Lung (tissue), 12 donors: ENCODE results near the gene SNTG2. TPM values are rescaled to one million over a fixed set of nuclear protein-coding genes. Genes with fewer than 3 reads are reported as not detected.

Experiments used
- ATAC-seq: fragments of 200-7000 bp; cut with Tn5 transposase; one replicate; pipeline ENCODE4 v1.9.1; 2020; ENCODE audit warnings: moderate number of reproducible peaks; ENCODE audit not compliant: insufficient read depth, low FRiP score
- DNase-seq, 3 donors: peaks; one replicate each; pipeline ENCODE4 v3.0.0-alpha.2; 2013 to 2017
- H3K27ac ChIP-seq, 2 donors: one replicate each; pipeline ENCODE4 v1.5.1; 2013; ENCODE audit warnings: mild to moderate bottlenecking in 2 of 2, moderate library complexity in 2 of 2, control low read depth in 1 of 2, inconsistent platforms in 1 of 2, low read depth in 1 of 2, low read length in 1 of 2
- H3K27me3 ChIP-seq, 3 donors: one replicate each; pipeline ENCODE4 v1.5.1; 2013; ENCODE audit warnings: low read length in 2 of 3; ENCODE audit not compliant: control insufficient read depth in 3 of 3, insufficient read depth in 3 of 3
- H3K36me3 ChIP-seq, 4 donors: one replicate each; pipeline ENCODE4 v1.5.1; 2013; ENCODE audit warnings: low read length in 4 of 4, mild to moderate bottlenecking in 1 of 4, moderate library complexity in 1 of 4; ENCODE audit not compliant: control insufficient read depth in 4 of 4, insufficient read depth in 4 of 4
- H3K4me1 ChIP-seq, 5 donors: one replicate each; pipeline ENCODE4 v1.5.1; 2013; ENCODE audit warnings: low read length in 5 of 5, mild to moderate bottlenecking in 2 of 5, moderate library complexity in 1 of 5; ENCODE audit not compliant: control insufficient read depth in 5 of 5, insufficient read depth in 5 of 5
- H3K4me3 ChIP-seq: one replicate; pipeline ENCODE4 v1.5.1; 2013; ENCODE audit warnings: mild to moderate bottlenecking, control low read depth, moderate library complexity
- H3K9ac ChIP-seq, 2 donors: one replicate each; pipeline ENCODE4 v1.5.1; 2013; ENCODE audit warnings: low read length in 2 of 2, control low read depth in 1 of 2; ENCODE audit not compliant: insufficient read depth in 1 of 2
- H3K9me3 ChIP-seq, 4 donors: one replicate each; pipeline ENCODE4 v1.5.1; 2013; ENCODE audit warnings: low read length in 3 of 4, mild to moderate bottlenecking in 1 of 4, moderate library complexity in 1 of 4; ENCODE audit not compliant: control insufficient read depth in 4 of 4, insufficient read depth in 3 of 4
- CTCF ChIP-seq: IDR thresholded peaks from 2 replicates; pipeline ENCODE4 v1.5.1; 2012; ENCODE audit warnings: mild to moderate bottlenecking; ENCODE audit errors: control extremely low read depth, extremely low read depth
- WGBS, 2 donors: extraction: QIAGEN DNeasy Blood & Tissue Kit; methylation state at CpG; one replicate each; pipeline ENCODE4 v1.1.7; 2013; 5-methylcytosine and 5-hydroxymethylcytosine counted together
- polyA plus RNA-seq, 2 donors: library from polyadenylated mRNA; stranded (reverse); fragments of 200-250 nt; gene quantifications; one replicate each; pipeline ENCODE4 v1.2.1, GENCODE V29; 2013
- total RNA-seq, 2 donors: library from RNA; depleted of rRNA in 1 of 2; stranded (reverse); fragments of >200 nt in 1 of 2; gene quantifications; one replicate each; pipeline ENCODE4 v1.2.1, GENCODE V29; 2014 to 2021
- donor health status: control.
- donor health status: control.
- donor health status: Bipolar disorder and iron deficiency.
- donor health status: healthy.
- donor health status: DM: yes; HTN: yes; CAD: no.

The SNTG2 gene
- total and polyA plus RNA-seq, 4 donors = 0.31 to 1.8 (median 1.2) TPM

DNA sequence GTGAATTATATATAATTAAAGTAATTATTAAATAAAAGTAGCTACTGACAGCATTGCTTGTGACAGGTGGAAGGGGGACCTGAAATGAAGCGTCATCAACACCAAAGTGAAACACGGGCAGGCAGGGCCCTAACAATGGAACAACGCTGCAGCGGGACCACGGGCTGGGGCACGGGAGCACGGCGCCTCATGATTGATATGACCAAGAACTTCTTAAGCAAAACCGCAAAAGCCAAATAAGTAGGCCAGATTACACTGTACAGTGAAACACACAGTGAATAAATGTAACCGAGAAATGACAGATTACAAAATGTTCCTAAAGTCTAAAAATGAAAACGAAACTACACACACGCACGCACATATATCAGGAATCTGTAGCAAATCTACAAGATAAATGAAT, 81.4 kb downstream of the SNTG2 start:
- Histone ChIP-seq H3K36me3 (no peaks in the 10 kb centered on the region), H3K27me3 (peaks cover 0 to 2% (median 2%) of the 10 kb centered on the region in 3 donors), H3K4me3 (no peak overlapping the region), H3K27ac (no peak overlapping the region), H3K4me1 (no peaks in the 10 kb centered on the region), H3K9me3 (peaks cover 0 to 6% (median 0%) of the 10 kb centered on the region in 4 donors), H3K9ac (no peak overlapping the region)
- WGBS, 2 donors = 90 to 92% methylated on average over 13 of the region's 13 CpGs
- no peak for ATAC-seq
- no peak for TF ChIP-seq CTCF
- no peak for DNase-seq

- no peak overlapping the region for H3K9ac ChIP-seq
- no peaks in the 10 kb centered on the region for H3K36me3 ChIP-seq
- H3K9me3 ChIP-seq = peaks cover 0 to 6% (median 0%) of the 10 kb centered on the region in 4 donors
- peaks cover 0 to 2% (median 2%) of the 10 kb centered on the region in 3 donors for H3K27me3 ChIP-seq
- 85 to 91% methylated on average over 3 of the region's 3 CpGs for WGBS, 2 donors
- no peak for ATAC-seq
- no peak for DNase-seq
- no peak overlapping the region for H3K27ac ChIP-seq
- no peaks in the 10 kb centered on the region for H3K4me1 ChIP-seq
- no peak overlapping the region for H3K4me3 ChIP-seq
- TF ChIP-seq CTCF = no peak
These were observed 82.4 kb downstream of the SNTG2 start for GRCh38 chr2:1033069-1033468.

- no peak overlapping the region for H3K9ac ChIP-seq
- ATAC-seq = no peak
- no peak overlapping the region for H3K4me3 ChIP-seq
- H3K27me3 ChIP-seq = peaks cover 0 to 2% (median 0%) of the 10 kb centered on the region in 3 donors
- DNase-seq = no peak
- no peaks in the 10 kb centered on the region for H3K4me1 ChIP-seq
- H3K9me3 ChIP-seq = peaks cover 0 to 4% (median 0%) of the 10 kb centered on the region in 4 donors
- no peak overlapping the region for H3K27ac ChIP-seq
- no peak for TF ChIP-seq CTCF
- 72 to 83% methylated on average over 4 of the region's 4 CpGs for WGBS, 2 donors
- no peaks in the 10 kb centered on the region for H3K36me3 ChIP-seq
These were observed 86.4 kb downstream of the SNTG2 start for GRCh38 chr2:1037066-1037465.

DNA sequence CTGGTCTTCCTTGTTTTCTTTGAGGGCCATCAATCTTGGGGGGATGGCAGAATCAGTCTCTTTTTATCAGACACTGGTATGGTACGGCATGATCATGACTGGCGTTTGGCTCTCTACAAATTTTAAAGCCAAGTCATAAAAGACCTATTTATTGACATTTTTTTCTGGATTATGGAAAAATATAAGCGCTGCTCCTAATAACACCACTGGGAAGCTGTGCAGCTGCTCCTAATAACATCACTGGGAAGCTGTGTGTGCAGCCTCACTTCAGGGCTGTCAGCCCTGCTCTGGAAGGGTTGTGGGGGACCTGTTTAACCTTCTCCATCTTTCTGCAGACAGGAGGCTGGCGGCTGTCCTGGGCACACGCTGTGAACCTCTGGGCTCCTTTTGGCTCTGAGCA, 88.9 kb downstream of the SNTG2 start:
- H3K27ac ChIP-seq = no peak overlapping the region
- TF ChIP-seq CTCF = no peak
- no peak for ATAC-seq
- WGBS, 2 donors = 82 to 95% methylated on average over 5 of the region's 5 CpGs
- H3K27me3 ChIP-seq = peaks cover 0 to 2% (median 0%) of the 10 kb centered on the region in 3 donors
- no peak for DNase-seq
- H3K4me1 ChIP-seq = no peaks in the 10 kb centered on the region
- peaks cover 0 to 4% (median 2%) of the 10 kb centered on the region in 4 donors for H3K9me3 ChIP-seq
- H3K36me3 ChIP-seq = no peaks in the 10 kb centered on the region
- H3K4me3 ChIP-seq = no peak overlapping the region
- H3K9ac ChIP-seq = no peak overlapping the region
